Measurements from ENCODE around the gene AHNAK2.

AHNAK2 gene

GRCh38 chr14:104887623-104888488, 90.3 kb downstream of the AHNAK2 start:
- TF ChIP-seq CTCF (IDR thresholded peaks at IDR 0.05; ENCODE audit: low read depth, low read length), result no peak
- H3K4me3 ChIP-seq (ENCODE audit: low read depth, low read length), result no peak overlapping the region
